C4-2B (cell line): ENCODE data around the gene PLCB2.

Experiments used
- CTCF ChIP-seq: fragments of 450-650 bp; conservative IDR thresholded peaks from 2 replicates; pipeline ENCODE4 v1.5.1; 2017; ENCODE audit warnings: mild to moderate bottlenecking
- ZFX ChIP-seq: fragments of 450-650 bp; IDR thresholded peaks from 2 replicates; pipeline ENCODE4 v1.6.1; 2017

GRCh38 chr15:40345867-40346578 lies 38.3 kb upstream of the PLCB2 start:
- TF ChIP-seq CTCF (no peak), ZFX (no peak)
